Prostate gland (tissue), 2 donors: ENCODE data around the gene MLLT1.

Experiments
- POLR2A ChIP-seq: fragments of 450-650 bp; IDR thresholded peaks from one replicate; pipeline ENCODE4 v1.6.1; 2016; ENCODE audit warnings: antibody characterized with exemption, mild to moderate bottlenecking
- POLR2AphosphoS5 ChIP-seq: sonication (generic); formaldehyde crosslinking; IDR thresholded peaks from one replicate; pipeline ENCODE4 v1.6.1; 2017; ENCODE audit warnings: antibody characterized with exemption
- TF ChIP-seq, protein P1 (sequence below), 4 experiments: fragments of 200-600 bp in 2 of 4; fragments of 450-650 bp in 2 of 4; sonication (generic) in 2 of 4; IDR thresholded peaks; 1 replicate in 3 of 4; 2 replicates in 1 of 4; pipeline ENCODE4 v1.5.1; 2016 to 2019; ENCODE audit warnings: antibody characterized with exemption in 4 of 4, mild to moderate bottlenecking in 2 of 4, moderate library complexity in 2 of 4

DNA sequence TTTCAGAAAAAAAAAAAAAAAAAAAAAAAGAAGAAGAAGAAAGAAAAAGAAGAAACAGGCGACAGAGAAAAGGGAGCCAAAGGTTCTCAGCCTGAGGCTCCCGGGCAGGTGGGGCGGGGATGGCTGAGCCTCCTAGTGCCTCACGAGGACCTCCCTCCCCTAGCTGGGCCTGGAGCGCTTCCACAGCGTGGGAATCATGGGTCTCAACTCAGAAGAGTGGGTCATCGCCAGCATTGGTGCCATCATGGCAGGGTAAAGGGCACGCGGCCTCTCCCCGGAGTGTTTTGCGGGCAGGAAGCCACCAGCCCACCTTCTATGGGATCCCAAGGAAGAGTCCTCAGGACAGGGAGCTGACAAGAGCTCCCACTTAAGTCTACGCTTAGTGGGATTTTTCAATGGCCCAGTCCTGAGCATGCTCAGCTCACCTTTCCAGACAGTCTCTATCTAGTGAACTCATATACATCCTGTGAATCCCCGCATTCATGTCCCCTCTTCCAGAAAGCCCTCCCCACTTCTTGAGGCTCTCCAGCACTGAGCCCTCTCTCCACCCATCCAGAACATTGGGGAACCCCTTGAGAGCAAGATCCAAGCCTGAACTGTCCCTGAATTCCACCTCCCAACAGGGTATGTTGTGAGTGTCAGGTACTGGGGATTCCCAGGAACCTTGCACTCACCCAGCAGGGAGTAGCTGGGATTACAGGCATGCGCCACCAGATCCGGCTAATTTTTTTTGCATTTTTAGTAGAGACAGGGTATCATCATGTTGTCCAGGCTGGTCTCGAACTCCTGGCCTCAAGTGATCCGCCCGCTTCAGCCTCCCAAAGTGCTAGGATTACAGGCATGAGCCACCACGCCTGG lies 74.7 kb downstream of the MLLT1 start:
- TF ChIP-seq, protein P1, sequence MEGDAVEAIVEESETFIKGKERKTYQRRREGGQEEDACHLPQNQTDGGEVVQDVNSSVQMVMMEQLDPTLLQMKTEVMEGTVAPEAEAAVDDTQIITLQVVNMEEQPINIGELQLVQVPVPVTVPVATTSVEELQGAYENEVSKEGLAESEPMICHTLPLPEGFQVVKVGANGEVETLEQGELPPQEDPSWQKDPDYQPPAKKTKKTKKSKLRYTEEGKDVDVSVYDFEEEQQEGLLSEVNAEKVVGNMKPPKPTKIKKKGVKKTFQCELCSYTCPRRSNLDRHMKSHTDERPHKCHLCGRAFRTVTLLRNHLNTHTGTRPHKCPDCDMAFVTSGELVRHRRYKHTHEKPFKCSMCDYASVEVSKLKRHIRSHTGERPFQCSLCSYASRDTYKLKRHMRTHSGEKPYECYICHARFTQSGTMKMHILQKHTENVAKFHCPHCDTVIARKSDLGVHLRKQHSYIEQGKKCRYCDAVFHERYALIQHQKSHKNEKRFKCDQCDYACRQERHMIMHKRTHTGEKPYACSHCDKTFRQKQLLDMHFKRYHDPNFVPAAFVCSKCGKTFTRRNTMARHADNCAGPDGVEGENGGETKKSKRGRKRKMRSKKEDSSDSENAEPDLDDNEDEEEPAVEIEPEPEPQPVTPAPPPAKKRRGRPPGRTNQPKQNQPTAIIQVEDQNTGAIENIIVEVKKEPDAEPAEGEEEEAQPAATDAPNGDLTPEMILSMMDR (IDR thresholded peaks at IDR 0.05), result no peak
- no peak for TF ChIP-seq POLR2AphosphoS5
- no peak for TF ChIP-seq POLR2A
